GM12892 (cell line): ENCODE measurements around the gene ESYT3.

ENCODE experiments used
- POLR2A ChIP-seq: IDR thresholded peaks from 2 replicates; pipeline ENCODE4 v1.6.1; 2011; ENCODE audit warnings: low read depth, low read length, control low read depth
- POLR2AphosphoS5 ChIP-seq: IDR thresholded peaks from 2 replicates; pipeline ENCODE4 v1.6.1; 2011; ENCODE audit warnings: low read depth, low read length, control low read depth

DNA sequence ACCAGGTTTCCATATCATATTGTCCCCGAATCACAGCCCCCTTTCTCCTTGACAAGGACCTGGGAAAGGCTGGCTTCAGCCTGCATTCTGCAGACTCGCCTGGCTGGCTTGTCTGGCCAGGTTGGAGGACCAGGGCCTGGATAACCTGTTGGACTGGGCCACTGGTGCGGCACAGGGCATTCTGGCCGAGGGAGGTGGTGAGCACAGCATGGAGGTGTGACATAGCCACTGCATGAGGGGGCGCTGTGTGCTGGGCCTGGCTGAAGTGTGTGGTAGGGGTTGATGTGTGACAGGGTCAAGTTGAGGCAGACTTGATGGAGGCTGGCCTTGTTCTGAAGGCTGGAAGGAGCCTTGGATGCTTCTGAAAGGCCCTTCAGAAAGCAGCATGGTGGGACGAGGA, 2.9 kb downstream of the ESYT3 start:
- TF ChIP-seq POLR2A, result no peak
- no peak for TF ChIP-seq POLR2AphosphoS5
